Lung (tissue), 12 donors: ENCODE results near the gene CDC25B. TPM values are rescaled to one million over a fixed set of nuclear protein-coding genes. Genes with fewer than 3 reads are reported as not detected.
"Not testable (repeated sequence)": the region's sequence is repeated elsewhere in the genome, so short reads cannot be mapped to it uniquely, and the experiment has no call there.

ENCODE experiments used
- ATAC-seq: fragments of 200-7000 bp; cut with Tn5 transposase; one replicate; pipeline ENCODE4 v1.9.1; 2020; ENCODE audit warnings: moderate number of reproducible peaks; ENCODE audit not compliant: insufficient read depth, low FRiP score
- DNase-seq, 3 donors: peaks; one replicate each; pipeline ENCODE4 v3.0.0-alpha.2; 2013 to 2017
- H3K27ac ChIP-seq, 2 donors: one replicate each; pipeline ENCODE4 v1.5.1; 2013; ENCODE audit warnings: mild to moderate bottlenecking in 2 of 2, moderate library complexity in 2 of 2, control low read depth in 1 of 2, inconsistent platforms in 1 of 2, low read depth in 1 of 2, low read length in 1 of 2
- H3K27me3 ChIP-seq, 3 donors: one replicate each; pipeline ENCODE4 v1.5.1; 2013; ENCODE audit warnings: low read length in 2 of 3; ENCODE audit not compliant: control insufficient read depth in 3 of 3, insufficient read depth in 3 of 3
- H3K36me3 ChIP-seq, 4 donors: one replicate each; pipeline ENCODE4 v1.5.1; 2013; ENCODE audit warnings: low read length in 4 of 4, mild to moderate bottlenecking in 1 of 4, moderate library complexity in 1 of 4; ENCODE audit not compliant: control insufficient read depth in 4 of 4, insufficient read depth in 4 of 4
- H3K4me1 ChIP-seq, 5 donors: one replicate each; pipeline ENCODE4 v1.5.1; 2013; ENCODE audit warnings: low read length in 5 of 5, mild to moderate bottlenecking in 2 of 5, moderate library complexity in 1 of 5; ENCODE audit not compliant: control insufficient read depth in 5 of 5, insufficient read depth in 5 of 5
- H3K4me3 ChIP-seq: one replicate; pipeline ENCODE4 v1.5.1; 2013; ENCODE audit warnings: mild to moderate bottlenecking, control low read depth, moderate library complexity
- H3K9ac ChIP-seq, 2 donors: one replicate each; pipeline ENCODE4 v1.5.1; 2013; ENCODE audit warnings: low read length in 2 of 2, control low read depth in 1 of 2; ENCODE audit not compliant: insufficient read depth in 1 of 2
- H3K9me3 ChIP-seq, 4 donors: one replicate each; pipeline ENCODE4 v1.5.1; 2013; ENCODE audit warnings: low read length in 3 of 4, mild to moderate bottlenecking in 1 of 4, moderate library complexity in 1 of 4; ENCODE audit not compliant: control insufficient read depth in 4 of 4, insufficient read depth in 3 of 4
- WGBS, 2 donors: extraction: QIAGEN DNeasy Blood & Tissue Kit; methylation state at CpG; one replicate each; pipeline ENCODE4 v1.1.7; 2013; 5-methylcytosine and 5-hydroxymethylcytosine counted together
- polyA plus RNA-seq, 2 donors: library from polyadenylated mRNA; stranded (reverse); fragments of 200-250 nt; gene quantifications; one replicate each; pipeline ENCODE4 v1.2.1, GENCODE V29; 2013
- total RNA-seq, 2 donors: library from RNA; depleted of rRNA in 1 of 2; stranded (reverse); fragments of >200 nt in 1 of 2; gene quantifications; one replicate each; pipeline ENCODE4 v1.2.1, GENCODE V29; 2014 to 2021
- TF ChIP-seq, protein P1 (sequence below): IDR thresholded peaks from 2 replicates; pipeline ENCODE4 v1.5.1; 2012; ENCODE audit warnings: mild to moderate bottlenecking; ENCODE audit errors: control extremely low read depth, extremely low read depth
- donor health status: control.
- donor health status: control.
- donor health status: Bipolar disorder and iron deficiency.
- donor health status: healthy.
- donor health status: DM: yes; HTN: yes; CAD: no.

Gene CDC25B
- total and polyA plus RNA-seq, 4 donors: 47.9 to 88.5 (median 67.1) TPM

DNA sequence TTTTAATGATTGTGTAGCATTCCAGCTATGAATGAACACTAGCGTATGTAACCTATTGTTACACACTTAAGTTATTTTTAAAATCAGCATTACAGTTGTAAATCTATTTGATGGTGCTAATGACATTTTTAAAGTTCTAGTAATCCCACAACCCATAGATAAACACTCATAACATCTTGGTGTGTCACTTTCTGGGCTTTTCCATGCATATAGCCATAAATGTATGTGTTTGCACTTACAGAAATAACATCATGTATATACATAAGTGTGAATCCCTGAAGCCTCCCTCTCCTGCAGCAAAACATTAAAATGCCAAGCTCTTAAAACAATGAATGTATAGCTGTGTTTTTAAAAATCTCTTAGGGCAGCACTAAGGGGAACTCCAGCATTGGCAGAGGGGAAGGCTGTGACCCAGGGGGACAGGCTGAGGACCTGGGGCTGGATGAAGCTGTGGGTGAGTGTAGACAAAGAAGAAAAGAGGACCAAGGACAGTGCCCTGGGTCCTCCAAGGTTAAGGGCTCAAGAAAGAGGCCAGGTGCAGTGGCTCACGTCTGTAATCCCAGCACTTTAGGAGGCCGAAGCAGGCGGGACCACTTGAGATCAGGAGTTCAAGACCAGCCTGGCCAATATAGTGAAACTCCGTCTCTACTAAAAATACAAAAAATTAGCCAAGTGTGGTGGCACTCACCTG lies 8.6 kb upstream of the CDC25B start:
- DNase-seq: no peak
- peak overlapping the region in 1 of 2 donors; percentile 47 for H3K9ac ChIP-seq
- WGBS, 2 donors: 74 to 87% methylated on average over 5 of the region's 5 CpGs

DNA sequence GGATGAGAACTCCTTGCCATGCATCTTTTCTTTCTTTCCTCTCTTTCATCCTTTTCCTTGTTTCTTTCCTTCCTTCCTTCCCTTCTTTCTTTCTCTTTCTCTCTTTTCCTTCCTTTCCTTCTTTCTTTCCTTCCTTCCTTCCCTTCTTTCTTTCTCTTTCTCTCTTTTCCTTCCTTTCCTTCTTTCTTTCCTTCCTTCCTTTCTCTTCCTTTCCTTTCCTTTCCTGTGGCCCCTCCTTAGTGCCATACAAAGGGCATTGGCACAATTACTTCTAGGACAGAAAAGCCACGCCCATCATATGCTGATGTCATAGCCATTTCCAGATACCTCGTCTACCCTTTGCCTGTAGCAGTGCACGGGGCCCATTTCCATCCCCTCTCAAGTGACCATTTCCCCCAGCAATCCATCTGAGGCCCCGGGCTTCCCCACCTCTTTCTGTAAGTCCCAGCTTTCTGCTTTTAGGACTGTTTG lies 7.4 kb upstream of the CDC25B start:
- TF ChIP-seq, protein P1, sequence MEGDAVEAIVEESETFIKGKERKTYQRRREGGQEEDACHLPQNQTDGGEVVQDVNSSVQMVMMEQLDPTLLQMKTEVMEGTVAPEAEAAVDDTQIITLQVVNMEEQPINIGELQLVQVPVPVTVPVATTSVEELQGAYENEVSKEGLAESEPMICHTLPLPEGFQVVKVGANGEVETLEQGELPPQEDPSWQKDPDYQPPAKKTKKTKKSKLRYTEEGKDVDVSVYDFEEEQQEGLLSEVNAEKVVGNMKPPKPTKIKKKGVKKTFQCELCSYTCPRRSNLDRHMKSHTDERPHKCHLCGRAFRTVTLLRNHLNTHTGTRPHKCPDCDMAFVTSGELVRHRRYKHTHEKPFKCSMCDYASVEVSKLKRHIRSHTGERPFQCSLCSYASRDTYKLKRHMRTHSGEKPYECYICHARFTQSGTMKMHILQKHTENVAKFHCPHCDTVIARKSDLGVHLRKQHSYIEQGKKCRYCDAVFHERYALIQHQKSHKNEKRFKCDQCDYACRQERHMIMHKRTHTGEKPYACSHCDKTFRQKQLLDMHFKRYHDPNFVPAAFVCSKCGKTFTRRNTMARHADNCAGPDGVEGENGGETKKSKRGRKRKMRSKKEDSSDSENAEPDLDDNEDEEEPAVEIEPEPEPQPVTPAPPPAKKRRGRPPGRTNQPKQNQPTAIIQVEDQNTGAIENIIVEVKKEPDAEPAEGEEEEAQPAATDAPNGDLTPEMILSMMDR: no peak
- Histone ChIP-seq H3K9ac (no peak overlapping the region), H3K27me3 (no peaks in the 10 kb centered on the region), H3K4me1 (peaks cover 14 to 30% (median 16%) of the 10 kb centered on the region in 5 donors), H3K9me3 (no peaks in the 10 kb centered on the region), H3K36me3 (peaks cover 0 to 11% (median 8%) of the 10 kb centered on the region in 4 donors), H3K4me3 (no peak overlapping the region), H3K27ac (no peak overlapping the region)
- 57 to 73% methylated on average over 4 of the region's 4 CpGs for WGBS, 2 donors
- no peak for DNase-seq
- no peak for ATAC-seq

More for the DNA sequence above, 8.6 kb upstream of the CDC25B start:
- Histone ChIP-seq H3K27me3 (no peaks in the 10 kb centered on the region), H3K4me3 (no peak overlapping the region), H3K4me1 (peaks cover 14 to 36% (median 23%) of the 10 kb centered on the region in 5 donors), H3K9me3 (no peaks in the 10 kb centered on the region), H3K27ac (no peak overlapping the region), H3K36me3 (peaks cover 0 to 12% (median 8%) of the 10 kb centered on the region in 4 donors)
- TF ChIP-seq, protein P1: no peak
- no peak for ATAC-seq

DNA sequence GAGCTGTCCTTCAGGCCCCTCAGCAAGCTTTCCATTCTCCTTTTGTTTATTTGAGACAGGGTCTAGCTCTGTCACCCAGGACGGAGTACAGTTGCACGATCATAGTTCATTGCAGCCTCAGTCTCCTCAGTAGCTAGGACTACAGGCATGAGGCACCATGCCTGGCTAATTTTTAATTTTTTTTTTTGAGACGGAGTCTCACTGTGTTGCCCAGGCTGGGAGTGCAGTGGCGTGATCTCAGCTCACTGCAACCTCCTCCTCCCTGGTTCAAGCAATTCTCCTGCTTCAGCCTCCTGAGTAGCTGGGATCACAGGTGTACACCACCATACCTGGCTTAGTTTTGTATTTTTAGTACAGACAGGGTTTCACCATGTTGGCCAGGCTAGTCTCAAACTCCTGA lies 6.9 kb upstream of the CDC25B start:
- H3K4me3 ChIP-seq, ATAC-seq, H3K27me3 ChIP-seq, H3K27ac ChIP-seq, H3K9ac ChIP-seq, DNase-seq, H3K9me3 ChIP-seq: not testable (repeated sequence)
- 95% methylated on average over 4 of the region's 4 CpGs for WGBS, 2 donors
- Histone ChIP-seq H3K4me1 (peaks cover 10 to 27% (median 16%) of the 10 kb centered on the region in 5 donors), H3K36me3 (peaks cover 0 to 11% (median 7%) of the 10 kb centered on the region in 4 donors)

DNA sequence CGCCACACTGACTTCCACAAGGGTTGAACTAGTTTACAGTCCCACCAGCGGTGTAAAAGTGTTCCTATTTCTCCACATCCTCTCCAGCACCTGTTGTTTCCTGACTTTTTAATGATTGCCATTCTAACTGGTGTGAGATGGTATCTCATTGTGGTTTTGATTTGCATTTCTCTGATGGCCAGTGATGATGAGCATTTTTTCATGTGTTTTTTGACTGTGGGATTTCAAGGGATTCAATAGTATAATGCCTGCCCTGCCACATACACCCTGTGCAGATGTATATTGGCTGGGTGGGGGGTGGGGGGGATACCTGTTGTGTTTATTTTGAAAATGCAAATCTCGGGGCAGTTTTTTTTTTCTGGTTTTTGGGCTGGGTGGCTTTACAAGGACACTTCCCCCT lies 1.9 kb upstream of the CDC25B start:
- DNase-seq, H3K36me3 ChIP-seq, H3K9ac ChIP-seq, H3K27ac ChIP-seq, H3K4me3 ChIP-seq, H3K9me3 ChIP-seq, ATAC-seq, H3K27me3 ChIP-seq: not testable (repeated sequence)
- H3K4me1 ChIP-seq: peaks cover 0 to 33% (median 8%) of the 10 kb centered on the region in 5 donors
- 82 to 97% methylated on average over 1 of the region's 3 CpGs for WGBS, 2 donors
